DOHH2 (cell line): ENCODE measurements around the gene KCNJ6.

Experiments
- CTCF ChIP-seq: fragments of 200-600 bp; sonication (generic); IDR thresholded peaks from one replicate; pipeline ENCODE4 v1.5.1; 2014; ENCODE audit warnings: antibody characterized with exemption, mild to moderate bottlenecking, low read depth, low read length; ENCODE audit not compliant: poor library complexity, severe bottlenecking
- EZH2phosphoT487 ChIP-seq: fragments of 200-600 bp; sonication (generic); IDR thresholded peaks from 2 replicates; pipeline ENCODE4 v1.6.1; 2017; ENCODE audit warnings: borderline replicate concordance, mild to moderate bottlenecking, antibody characterized with exemption, low read length, moderate library complexity, mixed read lengths

- TF ChIP-seq CTCF, result no peak
- no peak for TF ChIP-seq EZH2phosphoT487
These were observed 80.8 kb downstream of the KCNJ6 start for GRCh38 chr21:37835481-37835880.
